ENCODE results near the gene CDX1.
"Not testable (repeated sequence)": the region's sequence is repeated elsewhere in the genome, so short reads cannot be mapped to it uniquely, and the experiment has no call there.

CDX1 gene

GRCh38 chr5:150210644-150211043 lies 44.1 kb downstream of the CDX1 start:
- no peak for DNase-seq

GRCh38 chr5:150211156-150212030 lies 44.8 kb downstream of the CDX1 start:
- no peak for DNase-seq

GRCh38 chr5:150213530-150213929 lies 47.0 kb downstream of the CDX1 start:
- DNase-seq, result no peak

GRCh38 chr5:150214289-150214688 lies 47.7 kb downstream of the CDX1 start:
- DNase-seq, result no peak

GRCh38 chr5:150215979-150216944 lies 49.7 kb downstream of the CDX1 start:
- no peak for DNase-seq

GRCh38 chr5:150217038-150217437 lies 50.5 kb downstream of the CDX1 start:
- no peak for DNase-seq

- peak; percentile 81 for DNase-seq
Observed at GRCh38 chr5:150217873-150218692, 51.5 kb downstream of the CDX1 start.

- no peak for DNase-seq
Observed at GRCh38 chr5:150218693-150219035, 52.1 kb downstream of the CDX1 start.

- DNase-seq, result no peak
Observed at GRCh38 chr5:150219142-150219541, 52.6 kb downstream of the CDX1 start.

GRCh38 chr5:150219861-150220260 lies 53.3 kb downstream of the CDX1 start:
- DNase-seq, result no peak

GRCh38 chr5:150221471-150221870 lies 54.9 kb downstream of the CDX1 start:
- no peak for DNase-seq

- no peak for DNase-seq
Observed at GRCh38 chr5:150222906-150223305, 56.3 kb downstream of the CDX1 start.

- no peak for DNase-seq
Observed at GRCh38 chr5:150223474-150223873, 56.9 kb downstream of the CDX1 start.

- no peak for DNase-seq
Observed at GRCh38 chr5:150224483-150225027, 58.0 kb downstream of the CDX1 start.

GRCh38 chr5:150227036-150227435 lies 60.5 kb downstream of the CDX1 start:
- no peak for DNase-seq

- no peak for DNase-seq
Observed at GRCh38 chr5:150227606-150228273, 61.2 kb downstream of the CDX1 start.

GRCh38 chr5:150229571-150229970 lies 63.0 kb downstream of the CDX1 start:
- DNase-seq, result no peak

- DNase-seq, result no peak
Observed at GRCh38 chr5:150230842-150231241, 64.3 kb downstream of the CDX1 start.

GRCh38 chr5:150233706-150234105 lies 67.1 kb downstream of the CDX1 start:
- not testable (repeated sequence) for DNase-seq

Measured in CD4-positive, alpha-beta T cell treated with Interleukin-6 for 4 hours (primary cell).